ENCODE results near the gene SGSM1.
A peak's percentile ranks its signal among the peaks of the same experiment; 100 is the strongest.

The SGSM1 gene

GRCh38 chr22:24775769-24776492 lies 30.1 kb upstream of the SGSM1 start:
- H3K4me3 ChIP-seq (ENCODE audit: low read length) = no peak overlapping the region
- H3K36me3 ChIP-seq (ENCODE audit: control insufficient read depth, low read depth, low read length) = no peaks in the 10 kb centered on the region
- no peaks in the 10 kb centered on the region for H3K9me3 ChIP-seq (ENCODE audit: control insufficient read depth, low read depth, low read length)
- no peak overlapping the region for H3K27ac ChIP-seq (ENCODE audit: low read length)
- no peaks in the 10 kb centered on the region for H3K4me1 ChIP-seq (ENCODE audit: control insufficient read depth, low read depth, low read length)
- no peaks in the 10 kb centered on the region for H3K27me3 ChIP-seq (ENCODE audit: control insufficient read depth, insufficient read depth, low read length)
- H3K9ac ChIP-seq (ENCODE audit: low read length) = no peak overlapping the region

- Histone ChIP-seq H3K9me3 (ENCODE audit: control insufficient read depth, low read depth, low read length) (no peaks in the 10 kb centered on the region), H3K27ac (ENCODE audit: low read length) (no peak overlapping the region), H3K9ac (ENCODE audit: low read length) (no peak overlapping the region), H3K4me3 (ENCODE audit: low read length) (no peak overlapping the region), H3K4me1 (ENCODE audit: control insufficient read depth, low read depth, low read length) (no peaks in the 10 kb centered on the region), H3K27me3 (ENCODE audit: control insufficient read depth, insufficient read depth, low read length) (no peaks in the 10 kb centered on the region), H3K36me3 (ENCODE audit: control insufficient read depth, low read depth, low read length) (no peaks in the 10 kb centered on the region)
Observed at GRCh38 chr22:24776525-24776924, 29.5 kb upstream of the SGSM1 start.

GRCh38 chr22:24789516-24789915 lies 16.5 kb upstream of the SGSM1 start:
- no peak overlapping the region for H3K4me3 ChIP-seq (ENCODE audit: low read length)
- no peaks in the 10 kb centered on the region for H3K9me3 ChIP-seq (ENCODE audit: control insufficient read depth, low read depth, low read length)
- no peak overlapping the region for H3K9ac ChIP-seq (ENCODE audit: low read length)
- H3K27me3 ChIP-seq (ENCODE audit: control insufficient read depth, insufficient read depth, low read length) = no peaks in the 10 kb centered on the region
- no peak overlapping the region for H3K27ac ChIP-seq (ENCODE audit: low read length)
- no peaks in the 10 kb centered on the region for H3K4me1 ChIP-seq (ENCODE audit: control insufficient read depth, low read depth, low read length)
- no peaks in the 10 kb centered on the region for H3K36me3 ChIP-seq (ENCODE audit: control insufficient read depth, low read depth, low read length)

GRCh38 chr22:24791362-24791761 lies 14.6 kb upstream of the SGSM1 start:
- Histone ChIP-seq H3K4me3 (ENCODE audit: low read length) (no peak overlapping the region), H3K9me3 (ENCODE audit: control insufficient read depth, low read depth, low read length) (no peaks in the 10 kb centered on the region), H3K9ac (ENCODE audit: low read length) (no peak overlapping the region)

GRCh38 chr22:24796056-24796455 lies 10.0 kb upstream of the SGSM1 start:
- Histone ChIP-seq H3K4me3 (ENCODE audit: low read length) (no peak overlapping the region), H3K27me3 (ENCODE audit: control insufficient read depth, insufficient read depth, low read length) (no peaks in the 10 kb centered on the region), H3K36me3 (ENCODE audit: control insufficient read depth, low read depth, low read length) (no peaks in the 10 kb centered on the region), H3K27ac (ENCODE audit: low read length) (no peak overlapping the region), H3K9ac (ENCODE audit: low read length) (no peak overlapping the region), H3K9me3 (ENCODE audit: control insufficient read depth, low read depth, low read length) (no peaks in the 10 kb centered on the region), H3K4me1 (ENCODE audit: control insufficient read depth, low read depth, low read length) (no peaks in the 10 kb centered on the region)

More at GRCh38 chr22:24791362-24791761, 14.6 kb upstream of the SGSM1 start:
- Histone ChIP-seq H3K27ac (ENCODE audit: low read length) (no peak overlapping the region), H3K27me3 (ENCODE audit: control insufficient read depth, insufficient read depth, low read length) (no peaks in the 10 kb centered on the region), H3K4me1 (ENCODE audit: control insufficient read depth, low read depth, low read length) (no peaks in the 10 kb centered on the region), H3K36me3 (ENCODE audit: control insufficient read depth, low read depth, low read length) (no peaks in the 10 kb centered on the region)

- H3K36me3 ChIP-seq (ENCODE audit: control insufficient read depth, low read depth, low read length) = no peaks in the 10 kb centered on the region
- H3K9ac ChIP-seq (ENCODE audit: low read length) = no peak overlapping the region
- no peaks in the 10 kb centered on the region for H3K4me1 ChIP-seq (ENCODE audit: control insufficient read depth, low read depth, low read length)
- no peaks in the 10 kb centered on the region for H3K9me3 ChIP-seq (ENCODE audit: control insufficient read depth, low read depth, low read length)
- H3K4me3 ChIP-seq (ENCODE audit: low read length) = no peak overlapping the region
- no peak overlapping the region for H3K27ac ChIP-seq (ENCODE audit: low read length)
- no peaks in the 10 kb centered on the region for H3K27me3 ChIP-seq (ENCODE audit: control insufficient read depth, insufficient read depth, low read length)
Observed at GRCh38 chr22:24796860-24797259, 9.2 kb upstream of the SGSM1 start.

- Histone ChIP-seq H3K27ac (ENCODE audit: low read length) (no peak overlapping the region), H3K36me3 (ENCODE audit: control insufficient read depth, low read depth, low read length) (no peaks in the 10 kb centered on the region), H3K4me3 (ENCODE audit: low read length) (no peak overlapping the region), H3K4me1 (ENCODE audit: control insufficient read depth, low read depth, low read length) (peaks cover 3% of the 10 kb centered on the region), H3K9me3 (ENCODE audit: control insufficient read depth, low read depth, low read length) (no peaks in the 10 kb centered on the region), H3K9ac (ENCODE audit: low read length) (no peak overlapping the region), H3K27me3 (ENCODE audit: control insufficient read depth, insufficient read depth, low read length) (no peaks in the 10 kb centered on the region)
Observed at GRCh38 chr22:24801901-24802465, 4.0 kb upstream of the SGSM1 start.

GRCh38 chr22:24803064-24803542 lies 2.9 kb upstream of the SGSM1 start:
- peaks cover 6% of the 10 kb centered on the region for H3K4me1 ChIP-seq (ENCODE audit: control insufficient read depth, low read depth, low read length)
- no peaks in the 10 kb centered on the region for H3K36me3 ChIP-seq (ENCODE audit: control insufficient read depth, low read depth, low read length)
- H3K4me3 ChIP-seq (ENCODE audit: low read length) = no peak overlapping the region
- no peak overlapping the region for H3K27ac ChIP-seq (ENCODE audit: low read length)
- no peaks in the 10 kb centered on the region for H3K9me3 ChIP-seq (ENCODE audit: control insufficient read depth, low read depth, low read length)
- H3K9ac ChIP-seq (ENCODE audit: low read length) = no peak overlapping the region
- H3K27me3 ChIP-seq (ENCODE audit: control insufficient read depth, insufficient read depth, low read length) = no peaks in the 10 kb centered on the region

GRCh38 chr22:24806663-24807001 lies 621 bp downstream of the SGSM1 start:
- Histone ChIP-seq H3K9ac (ENCODE audit: low read length) (peak overlapping the region; percentile 35), H3K27me3 (ENCODE audit: control insufficient read depth, insufficient read depth, low read length) (no peaks in the 10 kb centered on the region), H3K4me1 (ENCODE audit: control insufficient read depth, low read depth, low read length) (peaks cover 12% of the 10 kb centered on the region), H3K27ac (ENCODE audit: low read length) (no peak overlapping the region), H3K9me3 (ENCODE audit: control insufficient read depth, low read depth, low read length) (no peaks in the 10 kb centered on the region), H3K36me3 (ENCODE audit: control insufficient read depth, low read depth, low read length) (no peaks in the 10 kb centered on the region), H3K4me3 (ENCODE audit: low read length) (peak overlapping the region; percentile 63)

- Histone ChIP-seq H3K9me3 (ENCODE audit: control insufficient read depth, low read depth, low read length) (no peaks in the 10 kb centered on the region), H3K4me3 (ENCODE audit: low read length) (no peak overlapping the region), H3K9ac (ENCODE audit: low read length) (no peak overlapping the region), H3K4me1 (ENCODE audit: control insufficient read depth, low read depth, low read length) (peaks cover 12% of the 10 kb centered on the region), H3K27me3 (ENCODE audit: control insufficient read depth, insufficient read depth, low read length) (no peaks in the 10 kb centered on the region), H3K27ac (ENCODE audit: low read length) (no peak overlapping the region), H3K36me3 (ENCODE audit: control insufficient read depth, low read depth, low read length) (no peaks in the 10 kb centered on the region)
Observed at GRCh38 chr22:24807284-24807950, 1.4 kb downstream of the SGSM1 start.

GRCh38 chr22:24809331-24809730 lies 3.3 kb downstream of the SGSM1 start:
- Histone ChIP-seq H3K27ac (ENCODE audit: low read length) (no peak overlapping the region), H3K9ac (ENCODE audit: low read length) (no peak overlapping the region), H3K9me3 (ENCODE audit: control insufficient read depth, low read depth, low read length) (no peaks in the 10 kb centered on the region), H3K27me3 (ENCODE audit: control insufficient read depth, insufficient read depth, low read length) (no peaks in the 10 kb centered on the region), H3K36me3 (ENCODE audit: control insufficient read depth, low read depth, low read length) (no peaks in the 10 kb centered on the region), H3K4me1 (ENCODE audit: control insufficient read depth, low read depth, low read length) (peaks cover 12% of the 10 kb centered on the region), H3K4me3 (ENCODE audit: low read length) (no peak overlapping the region)
